ENCODE results near the gene RBM19.

The RBM19 gene

GRCh38 chr12:113774526-113774925 is 191.6 kb downstream of the RBM19 start:
- H3K27me3 ChIP-seq (ENCODE audit: insufficient read depth, low read depth, severe bottlenecking): no peaks in the 10 kb centered on the region
- H3K36me3 ChIP-seq: no peaks in the 10 kb centered on the region
- TF ChIP-seq CTCF (IDR thresholded peaks at IDR 0.05; ENCODE audit: low read depth, low read length): no peak
- H3K4me3 ChIP-seq (ENCODE audit: low read depth, low read length): no peak overlapping the region
- no peak overlapping the region for H3K27ac ChIP-seq
- no peak for DNase-seq
- H3K9me3 ChIP-seq (ENCODE audit: severe bottlenecking): no peaks in the 10 kb centered on the region

GRCh38 chr12:113772505-113773030 is 193.6 kb downstream of the RBM19 start:
- H3K9me3 ChIP-seq (ENCODE audit: severe bottlenecking): no peaks in the 10 kb centered on the region
- DNase-seq: no peak
- H3K27me3 ChIP-seq (ENCODE audit: insufficient read depth, low read depth, severe bottlenecking): no peaks in the 10 kb centered on the region
- no peak for TF ChIP-seq CTCF (IDR thresholded peaks at IDR 0.05; ENCODE audit: low read depth, low read length)
- no peak overlapping the region for H3K4me3 ChIP-seq (ENCODE audit: low read depth, low read length)
- no peaks in the 10 kb centered on the region for H3K36me3 ChIP-seq
- H3K27ac ChIP-seq: no peak overlapping the region

- no peak for TF ChIP-seq CTCF (IDR thresholded peaks at IDR 0.05; ENCODE audit: low read depth, low read length)
- H3K27ac ChIP-seq: no peak overlapping the region
These were observed 195.7 kb downstream of the RBM19 start for GRCh38 chr12:113770389-113770865.

GRCh38 chr12:113769305-113769704 is 196.8 kb downstream of the RBM19 start:
- DNase-seq: no peak
- Histone ChIP-seq H3K27ac (no peak overlapping the region), H3K9me3 (ENCODE audit: severe bottlenecking) (no peaks in the 10 kb centered on the region), H3K27me3 (ENCODE audit: insufficient read depth, low read depth, severe bottlenecking) (no peaks in the 10 kb centered on the region), H3K36me3 (no peaks in the 10 kb centered on the region), H3K4me3 (ENCODE audit: low read depth, low read length) (no peak overlapping the region)
- no peak for TF ChIP-seq CTCF (IDR thresholded peaks at IDR 0.05; ENCODE audit: low read depth, low read length)

More at GRCh38 chr12:113770389-113770865, 195.7 kb downstream of the RBM19 start:
- Histone ChIP-seq H3K27me3 (ENCODE audit: insufficient read depth, low read depth, severe bottlenecking) (no peaks in the 10 kb centered on the region), H3K36me3 (no peaks in the 10 kb centered on the region), H3K9me3 (ENCODE audit: severe bottlenecking) (no peaks in the 10 kb centered on the region), H3K4me3 (ENCODE audit: low read depth, low read length) (no peak overlapping the region)
- no peak for DNase-seq

GRCh38 chr12:113768850-113769249 is 197.3 kb downstream of the RBM19 start:
- Histone ChIP-seq H3K4me3 (ENCODE audit: low read depth, low read length) (no peak overlapping the region), H3K27ac (no peak overlapping the region), H3K9me3 (ENCODE audit: severe bottlenecking) (no peaks in the 10 kb centered on the region), H3K27me3 (ENCODE audit: insufficient read depth, low read depth, severe bottlenecking) (no peaks in the 10 kb centered on the region), H3K36me3 (no peaks in the 10 kb centered on the region)
- TF ChIP-seq CTCF (IDR thresholded peaks at IDR 0.05; ENCODE audit: low read depth, low read length): no peak
- no peak for DNase-seq
